Glutamatergic neuron (in vitro differentiated cells): ENCODE results near the gene SOX15. TPM values are rescaled to one million over a fixed set of nuclear protein-coding genes. Genes with fewer than 3 reads are reported as not detected.

ENCODE experiments used
- DNase-seq: peaks from one replicate; pipeline ENCODE4 v3.0.0; 2022
- H3K27ac Mint-ChIP-seq: one replicate; pipeline ENCODE4 v1.8.0; 2020; ENCODE audit warnings: mild to moderate bottlenecking, mixed read lengths, inconsistent platforms; ENCODE audit not compliant: unreplicated experiment
- H3K27me3 Mint-ChIP-seq: one replicate; pipeline ENCODE4 v1.8.0; 2020; ENCODE audit warnings: mild to moderate bottlenecking, moderate library complexity, mixed read lengths, inconsistent platforms; ENCODE audit not compliant: unreplicated experiment
- H3K36me3 Mint-ChIP-seq: one replicate; pipeline ENCODE4 v1.8.0; 2020; ENCODE audit warnings: mild to moderate bottlenecking, mixed read lengths, inconsistent platforms; ENCODE audit not compliant: unreplicated experiment
- H3K4me1 Mint-ChIP-seq: one replicate; pipeline ENCODE4 v1.8.0; 2020; ENCODE audit warnings: mild to moderate bottlenecking, low read depth, mixed read lengths, inconsistent platforms; ENCODE audit not compliant: unreplicated experiment
- H3K4me3 Mint-ChIP-seq: one replicate; pipeline ENCODE4 v1.8.0; 2020; ENCODE audit warnings: mild to moderate bottlenecking, mixed read lengths, inconsistent platforms; ENCODE audit not compliant: unreplicated experiment
- H3K9me3 Mint-ChIP-seq: one replicate; pipeline ENCODE4 v1.8.0; 2020; ENCODE audit warnings: mild to moderate bottlenecking, moderate library complexity, mixed read lengths, inconsistent platforms; ENCODE audit not compliant: unreplicated experiment
- total RNA-seq: library from RNA; stranded (reverse); fragmentation: NEBNext Ultra II Directional; extraction: Animal tissue kit (Norgen Biotek cat#: 25700); gene quantifications from one replicate; pipeline ENCODE4 v1.2.1, GENCODE V29; 2021; ENCODE audit not compliant: unreplicated experiment
- TF ChIP-seq, protein P1 (sequence below): fragments of 200-600 bp; sonication (generic); IDR thresholded peaks from one replicate; pipeline ENCODE4 v1.5.0; 2021; ENCODE audit not compliant: partially characterized antibody, unreplicated experiment

SOX15 gene
- total RNA-seq, 1 donor from 2014 or later: 1.7 TPM

GRCh38 chr17:7538891-7539545 lies 50.9 kb downstream of the SOX15 start:
- peaks cover 4% of the 10 kb centered on the region for H3K9me3 Mint-ChIP-seq
- H3K27ac Mint-ChIP-seq: no peak overlapping the region
- H3K36me3 Mint-ChIP-seq: peaks cover 6% of the 10 kb centered on the region

More at GRCh38 chr17:7538891-7539545, 50.9 kb downstream of the SOX15 start:
- Mint-ChIP-seq H3K4me1 (no peaks in the 10 kb centered on the region), H3K27me3 (peaks cover 5% of the 10 kb centered on the region), H3K4me3 (no peak overlapping the region)
- no peak for DNase-seq
- TF ChIP-seq, protein P1, sequence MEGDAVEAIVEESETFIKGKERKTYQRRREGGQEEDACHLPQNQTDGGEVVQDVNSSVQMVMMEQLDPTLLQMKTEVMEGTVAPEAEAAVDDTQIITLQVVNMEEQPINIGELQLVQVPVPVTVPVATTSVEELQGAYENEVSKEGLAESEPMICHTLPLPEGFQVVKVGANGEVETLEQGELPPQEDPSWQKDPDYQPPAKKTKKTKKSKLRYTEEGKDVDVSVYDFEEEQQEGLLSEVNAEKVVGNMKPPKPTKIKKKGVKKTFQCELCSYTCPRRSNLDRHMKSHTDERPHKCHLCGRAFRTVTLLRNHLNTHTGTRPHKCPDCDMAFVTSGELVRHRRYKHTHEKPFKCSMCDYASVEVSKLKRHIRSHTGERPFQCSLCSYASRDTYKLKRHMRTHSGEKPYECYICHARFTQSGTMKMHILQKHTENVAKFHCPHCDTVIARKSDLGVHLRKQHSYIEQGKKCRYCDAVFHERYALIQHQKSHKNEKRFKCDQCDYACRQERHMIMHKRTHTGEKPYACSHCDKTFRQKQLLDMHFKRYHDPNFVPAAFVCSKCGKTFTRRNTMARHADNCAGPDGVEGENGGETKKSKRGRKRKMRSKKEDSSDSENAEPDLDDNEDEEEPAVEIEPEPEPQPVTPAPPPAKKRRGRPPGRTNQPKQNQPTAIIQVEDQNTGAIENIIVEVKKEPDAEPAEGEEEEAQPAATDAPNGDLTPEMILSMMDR: no peak

Other genes with a start within 250 kb of the SOX15 start
- gene KCTD11, start 237.9 kb downstream of the SOX15 start, total RNA-seq: 2.2 TPM
- gene TMEM95, start 234.9 kb downstream of the SOX15 start, total RNA-seq: not detected
- 0.34 TPM for gene TNK1, start 209.0 kb downstream of the SOX15 start, total RNA-seq
- gene PLSCR3, start 195.6 kb downstream of the SOX15 start, total RNA-seq: 78.1 TPM
- 51.6 TPM for gene TMEM256, start 186.0 kb downstream of the SOX15 start, total RNA-seq
- 90.8 TPM for gene NLGN2, start 182.2 kb downstream of the SOX15 start, total RNA-seq
- gene SPEM1, start 169.8 kb downstream of the SOX15 start, total RNA-seq: not detected
- not detected for gene SPEM2, start 164.5 kb downstream of the SOX15 start, total RNA-seq
- gene SPEM3, start 161.2 kb downstream of the SOX15 start, total RNA-seq: not detected
- gene TMEM102, start 154.7 kb downstream of the SOX15 start, total RNA-seq: 0.42 TPM
- gene FGF11, start 150.6 kb downstream of the SOX15 start, total RNA-seq: 4.8 TPM
- 16.4 TPM for gene CHRNB1, start 145.0 kb downstream of the SOX15 start, total RNA-seq
- gene ZBTB4, start 110.5 kb downstream of the SOX15 start, total RNA-seq: 25.1 TPM
- 0.34 TPM for gene SLC35G6, start 108.6 kb downstream of the SOX15 start, total RNA-seq
- gene POLR2A, start 105.7 kb downstream of the SOX15 start, total RNA-seq: 200 TPM
- gene TNFSF12, start 41.0 kb downstream of the SOX15 start, total RNA-seq: 0.83 TPM
- gene TNFSF13, start 31.3 kb downstream of the SOX15 start, total RNA-seq: not detected
- gene SENP3, start 28.2 kb downstream of the SOX15 start, total RNA-seq: 66.4 TPM
- gene CD68, start 10.5 kb downstream of the SOX15 start, total RNA-seq: not detected
- gene MPDU1, start 6.2 kb downstream of the SOX15 start, total RNA-seq: 60.2 TPM
- gene FXR2, start 24.8 kb upstream of the SOX15 start, total RNA-seq: 108 TPM
- 97.3 TPM for gene SAT2, start 37.7 kb upstream of the SOX15 start, total RNA-seq
- not detected for gene SHBG, start 40.0 kb upstream of the SOX15 start, total RNA-seq
- 11.3 TPM for gene ATP1B2, start 60.8 kb upstream of the SOX15 start, total RNA-seq
- 38.2 TPM for gene TP53, start 97.4 kb upstream of the SOX15 start, total RNA-seq
- 19.5 TPM for gene WRAP53, start 98.4 kb upstream of the SOX15 start, total RNA-seq
- 17.9 TPM for gene EFNB3, start 115.1 kb upstream of the SOX15 start, total RNA-seq
- gene DNAH2, start 127.7 kb upstream of the SOX15 start, total RNA-seq: 0.07 TPM
- 191 TPM for gene KDM6B, start 244.1 kb upstream of the SOX15 start, total RNA-seq